T-cell (primary cell): ENCODE measurements around the gene BCAS3. TPM values are rescaled to one million over a fixed set of nuclear protein-coding genes. Genes with fewer than 3 reads are reported as not detected.
A peak's percentile ranks its signal among the peaks of the same experiment; 100 is the strongest.
"Not testable (repeated sequence)": the region's sequence is repeated elsewhere in the genome, so short reads cannot be mapped to it uniquely, and the experiment has no call there.

Experiments
- ATAC-seq, 4 experiments: fragments of 200-7000 bp in 3 of 4; fragments of 150-1000 bp in 1 of 4; cut with Tn5 transposase; replicated peaks in 1 of 4; 1 replicate in 3 of 4; 2 replicates in 1 of 4; pipeline ENCODE4 v1.10.0; 2021; ENCODE audit warnings: moderate library complexity in 3 of 4, mild to moderate bottlenecking in 2 of 4, moderate number of reproducible peaks in 1 of 4
- CTCF ChIA-PET, 2 donors: fragments of 300-600 bp; sonication (Branson Sonifier 250); formaldehyde crosslinking; loops; one replicate each; lab custom pipeline; 2022; ENCODE audit warnings: antibody characterized with exemption in 2 of 2; lab: Charles Lee
- POLR2A ChIA-PET, 2 donors: fragments of 300-600 bp; sonication (Branson Sonifier 250); formaldehyde crosslinking; loops; one replicate each; lab custom pipeline; 2022; ENCODE audit warnings: antibody characterized with exemption in 2 of 2; lab: Charles Lee
- DNase-seq, 35 experiments: peaks; one replicate each; pipeline versions ENCODE4 v3.0.0 to v3.0.0-alpha.2; 2013 to 2023
- H3K27ac ChIP-seq: one replicate; pipeline ENCODE4 v1.5.1; 2013; ENCODE audit warnings: low read length
- H3K27me3 ChIP-seq, 2 experiments: replicated peaks in 1 of 2; 1 replicate in 1 of 2; 2 replicates in 1 of 2; pipeline versions ENCODE4 v1.6.1 to v1.7.0; 2013; ENCODE audit warnings: low read length in 1 of 2, mixed read lengths in 1 of 2; ENCODE audit not compliant: control insufficient read depth in 2 of 2, insufficient read depth in 2 of 2; ENCODE audit errors: extremely low read depth in 1 of 2
- H3K36me3 ChIP-seq, 2 donors: 1 replicate in 1 of 2; 2 replicates in 1 of 2; pipeline versions ENCODE4 v1.6.1 to v1.7.0; 2013; ENCODE audit warnings: low read length in 1 of 2; ENCODE audit not compliant: control insufficient read depth in 2 of 2, insufficient read depth in 1 of 2; ENCODE audit errors: extremely low read depth in 1 of 2
- H3K4me1 ChIP-seq, 2 experiments: 1 replicate in 1 of 2; 2 replicates in 1 of 2; pipeline versions ENCODE4 v1.6.1 to v1.7.0; 2013; ENCODE audit warnings: low read length in 2 of 2, mixed read lengths in 1 of 2; ENCODE audit not compliant: insufficient read depth in 2 of 2, control insufficient read depth in 1 of 2; ENCODE audit errors: extremely low read depth in 1 of 2
- H3K4me3 ChIP-seq, 2 donors: 1 replicate in 1 of 2; 2 replicates in 1 of 2; pipeline versions ENCODE4 v1.5.1 to v1.7.0; 2013; ENCODE audit warnings: mild to moderate bottlenecking in 2 of 2, low read length in 1 of 2, moderate library complexity in 1 of 2; ENCODE audit not compliant: control insufficient read depth in 1 of 2; ENCODE audit errors: extremely low read depth in 1 of 2
- H3K9me3 ChIP-seq: 2 replicates; pipeline ENCODE4 v1.7.0; 2013
- H3K27ac Mint-ChIP-seq, 2 donors: one replicate each; pipeline ENCODE4 v1.8.0; 2020 to 2021; ENCODE audit warnings: mild to moderate bottlenecking in 2 of 2, mixed read lengths in 2 of 2
- H3K27me3 Mint-ChIP-seq, 2 donors: one replicate each; pipeline ENCODE4 v1.8.0; 2021 to 2022; ENCODE audit warnings: mixed read lengths in 2 of 2
- H3K36me3 Mint-ChIP-seq: one replicate; pipeline ENCODE4 v1.8.0; 2021; ENCODE audit warnings: mixed read lengths
- H3K4me1 Mint-ChIP-seq, 3 donors: one replicate each; pipeline ENCODE4 v1.8.0; 2020 to 2022; ENCODE audit warnings: mixed read lengths in 3 of 3, mild to moderate bottlenecking in 1 of 3
- H3K4me3 Mint-ChIP-seq, 3 donors: one replicate each; pipeline ENCODE4 v1.8.0; 2020 to 2022; ENCODE audit warnings: mild to moderate bottlenecking in 3 of 3, mixed read lengths in 3 of 3, moderate library complexity in 3 of 3
- H3K9me3 Mint-ChIP-seq, 3 donors: one replicate each; pipeline ENCODE4 v1.8.0; 2020 to 2022; ENCODE audit warnings: mixed read lengths in 3 of 3
- WGBS: methylation state at CpG from one replicate; pipeline ENCODE4 v1.1.5; 2013; ENCODE audit warnings: missing lambda C conversion rate; ENCODE audit not compliant: insufficient coverage; 5-methylcytosine and 5-hydroxymethylcytosine counted together
- total RNA-seq, 35 experiments: library from RNA in 6 of 35; stranded (reverse) in 6 of 35; fragments of 120-200 nt in 1 of 35; gene quantifications; one replicate each; pipeline versions ENCODE4 v1.2.1 to v1.2.4 and lab custom pipeline; 2013 to 2026

Gene BCAS3
- total RNA-seq, 5 donors from 2014 or later (not counting 1 experiment from before 2014, with no cell fraction given): 33.8 to 57.8 (median 38.1) TPM

DNA sequence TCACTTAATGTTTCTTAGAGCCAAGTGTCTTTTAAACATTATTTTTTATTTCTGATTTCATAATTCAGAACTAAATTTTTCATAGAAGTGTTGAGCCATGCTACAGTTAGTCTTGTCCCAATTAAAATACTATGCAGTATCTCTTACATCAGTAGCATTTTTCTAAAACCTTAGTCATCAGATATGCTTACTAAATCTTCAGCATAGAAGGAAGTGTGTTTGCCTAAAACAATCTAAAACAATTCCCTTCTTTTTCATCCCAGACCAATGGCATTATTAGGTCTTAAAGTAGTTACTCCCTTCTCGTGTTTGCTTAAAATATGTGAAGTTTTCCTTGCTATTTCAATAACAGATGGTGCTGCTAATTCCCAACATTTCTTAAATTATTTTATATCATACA, 13.6 kb upstream of the BCAS3 start:
- H3K36me3 ChIP-seq: peaks cover 5 to 10% of the 10 kb centered on the region in 2 donors
- no peak overlapping the region for H3K4me3 ChIP-seq
- Mint-ChIP-seq H3K4me1 (peaks cover 0 to 1% (median 0%) of the 10 kb centered on the region in 3 donors), H3K36me3 (peaks cover 25% of the 10 kb centered on the region), H3K9me3 (no peaks in the 10 kb centered on the region), H3K4me3 (no peak overlapping the region), H3K27me3 (no peaks in the 10 kb centered on the region), H3K27ac (no peak overlapping the region)
- no peaks in the 10 kb centered on the region for H3K9me3 ChIP-seq
- POLR2A ChIA-PET: no interaction called here
- H3K4me1 ChIP-seq: no peaks in the 10 kb centered on the region
- CTCF ChIA-PET: no interaction called here
- no peak for DNase-seq
- no peak for ATAC-seq
- no CpG with 5 or more reads among the region's 1 CpG for WGBS
- H3K27me3 ChIP-seq: no peaks in the 10 kb centered on the region
- H3K27ac ChIP-seq: no peak overlapping the region

DNA sequence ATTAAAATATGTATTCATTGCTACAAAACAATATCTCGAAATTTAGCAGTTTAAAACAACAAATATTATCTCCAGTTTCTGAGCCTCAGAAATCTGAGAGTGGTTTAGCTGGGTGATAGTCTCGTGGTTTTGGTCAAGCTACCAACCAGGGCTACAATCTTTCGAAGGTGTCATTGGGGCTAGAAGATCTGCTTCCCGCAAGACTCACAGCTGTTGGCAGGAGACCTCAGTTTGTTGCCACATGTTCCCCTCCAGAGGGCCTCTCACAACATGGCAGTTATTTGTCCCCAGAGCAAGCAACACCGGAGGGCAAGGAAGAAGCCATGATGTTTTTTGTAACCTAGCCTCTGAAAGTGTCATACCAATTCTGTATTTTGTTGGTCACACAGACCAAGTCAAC, 12.0 kb upstream of the BCAS3 start:
- 60% methylated on average over 3 of the region's 5 CpGs for WGBS
- H3K27me3 Mint-ChIP-seq: no peaks in the 10 kb centered on the region
- Histone ChIP-seq H3K36me3 (peaks cover 5 to 10% of the 10 kb centered on the region in 2 donors), H3K27me3 (no peaks in the 10 kb centered on the region), H3K4me1 (no peaks in the 10 kb centered on the region), H3K4me3 (no peak overlapping the region), H3K9me3 (no peaks in the 10 kb centered on the region), H3K27ac (no peak overlapping the region)
- H3K4me3 Mint-ChIP-seq: no peak overlapping the region
- ChIA-PET CTCF (no interaction called here), POLR2A (no interaction called here)
- no peaks in the 10 kb centered on the region for H3K4me1 Mint-ChIP-seq
- ATAC-seq (no peak), DNase-seq (peak in 1 of 35 experiments; percentile 4)
- H3K36me3 Mint-ChIP-seq: peaks cover 19% of the 10 kb centered on the region
- no peak overlapping the region for H3K27ac Mint-ChIP-seq
- no peaks in the 10 kb centered on the region for H3K9me3 Mint-ChIP-seq

DNA sequence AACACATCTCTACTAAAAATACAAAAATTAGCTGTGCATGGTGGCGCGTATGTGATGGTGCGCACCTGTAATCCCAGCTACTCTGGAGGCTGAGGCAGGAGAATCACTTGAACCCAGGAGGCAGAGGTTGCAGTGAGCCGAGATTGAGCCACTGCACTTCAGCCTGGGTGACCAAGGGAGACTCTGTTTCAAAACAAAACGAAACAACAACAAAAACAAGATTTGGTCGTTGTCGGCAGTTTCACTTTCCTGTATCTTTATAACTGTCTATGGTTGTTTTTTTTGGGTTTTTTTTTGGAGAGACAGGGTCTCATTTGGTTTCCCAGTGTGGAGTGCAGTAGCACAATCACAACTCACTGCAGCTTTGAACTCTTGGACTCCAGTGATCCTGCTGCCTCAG, 8.9 kb upstream of the BCAS3 start:
- H3K4me1 Mint-ChIP-seq, POLR2A ChIA-PET, H3K27ac ChIP-seq, H3K27me3 Mint-ChIP-seq, H3K9me3 Mint-ChIP-seq, CTCF ChIA-PET, ATAC-seq, H3K27me3 ChIP-seq, H3K4me3 Mint-ChIP-seq, H3K27ac Mint-ChIP-seq, DNase-seq, H3K9me3 ChIP-seq, H3K36me3 ChIP-seq, H3K4me1 ChIP-seq, H3K4me3 ChIP-seq: not testable (repeated sequence)
- 89% methylated on average over 5 of the region's 7 CpGs for WGBS
- H3K36me3 Mint-ChIP-seq: peaks cover 11% of the 10 kb centered on the region

DNA sequence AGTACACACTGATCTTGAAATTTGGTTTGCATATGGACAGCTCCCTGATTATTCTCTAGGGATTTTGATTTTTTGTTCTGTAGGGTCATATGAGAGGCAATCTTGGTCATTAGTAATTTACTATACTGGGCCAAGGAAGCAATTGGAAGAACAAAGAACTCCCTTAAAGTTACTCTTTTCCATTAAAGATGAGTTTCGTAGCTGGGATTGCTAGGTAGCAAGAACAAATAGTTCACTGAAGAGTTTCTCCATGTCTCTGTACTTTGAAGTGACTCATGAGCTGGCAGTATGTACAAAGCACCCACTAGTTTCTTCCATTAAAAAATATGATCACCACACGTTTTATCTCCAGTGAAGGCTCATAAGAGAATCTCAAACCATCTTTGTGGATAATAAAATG, 6.2 kb upstream of the BCAS3 start:
- Histone ChIP-seq H3K4me1 (peaks cover 0 to under 1% of the 10 kb centered on the region in 2 experiments), H3K4me3 (no peak overlapping the region), H3K27me3 (no peaks in the 10 kb centered on the region), H3K27ac (no peak overlapping the region), H3K36me3 (peaks cover 0 to 3% of the 10 kb centered on the region in 2 donors), H3K9me3 (no peaks in the 10 kb centered on the region)
- POLR2A ChIA-PET: interaction anchor here in 1 of 2 donors (0.6 kb wide), 1 partner anchor 14 kb away, joined by 4 read pairs; no protein-coding TSS in a partner anchor
- WGBS: no CpG with 5 or more reads among the region's 2 CpGs
- Mint-ChIP-seq H3K36me3 (no peaks in the 10 kb centered on the region), H3K27ac (no peak overlapping the region), H3K27me3 (no peaks in the 10 kb centered on the region), H3K4me1 (no peaks in the 10 kb centered on the region), H3K4me3 (no peak overlapping the region), H3K9me3 (peaks cover 0 to 3% (median 0%) of the 10 kb centered on the region in 3 donors)
- no peak for ATAC-seq
- no peak for DNase-seq
- CTCF ChIA-PET: interaction anchor here in 1 of 2 donors (0.7 kb wide), 1 partner anchor 9 kb away, joined by 3 read pairs; no protein-coding TSS in a partner anchor

DNA sequence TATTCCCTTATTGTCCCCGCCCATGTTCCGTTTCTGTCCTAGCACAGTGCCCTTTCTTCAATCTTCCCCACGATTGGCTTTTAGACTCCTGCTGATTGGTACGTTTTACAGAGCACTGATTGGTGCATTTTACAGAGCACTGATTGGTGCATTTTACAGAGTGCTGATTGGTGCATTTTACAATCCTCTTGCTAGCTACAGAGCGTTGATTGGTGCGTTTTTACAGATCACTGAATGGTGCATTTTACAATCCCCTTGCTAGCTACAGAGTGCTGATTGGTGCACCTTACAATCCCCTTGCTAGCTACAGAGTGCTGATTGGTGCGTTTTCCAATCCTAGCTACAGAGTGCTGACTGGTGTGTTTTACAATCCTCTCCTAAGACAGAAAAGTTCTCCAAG, 3.0 kb upstream of the BCAS3 start:
- H3K27ac ChIP-seq, H3K4me3 ChIP-seq, H3K36me3 Mint-ChIP-seq, H3K27me3 ChIP-seq, H3K27me3 Mint-ChIP-seq, DNase-seq, H3K9me3 Mint-ChIP-seq, H3K27ac Mint-ChIP-seq, H3K9me3 ChIP-seq, H3K4me3 Mint-ChIP-seq, POLR2A ChIA-PET, H3K36me3 ChIP-seq, ATAC-seq: not testable (repeated sequence)
- peaks cover 18 to 22% (median 21%) of the 10 kb centered on the region in 3 donors for H3K4me1 Mint-ChIP-seq
- CTCF ChIA-PET: interaction anchor here in 1 of 2 donors (0.7 to 0.9 kb wide), 2 partner anchors 36 to 72 kb away, joined by 3 read pairs; no protein-coding TSS in a partner anchor
- WGBS: 88% methylated on average over 4 of the region's 7 CpGs
- H3K4me1 ChIP-seq: peaks cover 11% of the 10 kb centered on the region in 2 experiments

DNA sequence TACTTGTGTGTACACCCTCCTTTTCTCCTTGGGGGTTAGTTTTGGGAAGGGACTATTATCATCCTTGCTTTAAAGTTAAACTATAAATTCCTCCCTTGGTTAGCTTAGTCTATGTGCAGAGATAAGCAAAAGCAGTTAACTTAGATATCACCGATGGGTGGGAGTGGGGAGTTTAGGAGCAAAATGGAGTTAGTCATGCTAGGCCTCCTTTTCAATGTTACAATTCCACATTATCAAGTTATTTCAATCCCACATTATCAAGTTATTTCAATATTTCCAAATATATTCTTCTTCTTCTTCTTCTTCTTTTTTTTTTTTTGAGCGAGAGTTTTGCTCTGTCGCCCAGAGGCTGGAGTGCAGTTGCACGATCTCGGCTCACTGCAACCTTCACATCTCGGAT, 1.7 kb upstream of the BCAS3 start:
- ChIA-PET CTCF (no interaction called here), POLR2A (no interaction called here)
- H3K9me3 ChIP-seq: no peaks in the 10 kb centered on the region
- Mint-ChIP-seq H3K4me1 (peaks cover 18 to 22% (median 21%) of the 10 kb centered on the region in 3 donors), H3K9me3 (peaks cover 0 to 3% (median 0%) of the 10 kb centered on the region in 3 donors), H3K4me3 (peak overlapping the region; percentile 31 to 45 (median 37)), H3K27ac (peak overlapping the region in 1 of 2 donors; percentile 34), H3K36me3 (no peaks in the 10 kb centered on the region), H3K27me3 (no peaks in the 10 kb centered on the region)
- DNase-seq (no peak), ATAC-seq (no peak)
- H3K4me3 ChIP-seq: no peak overlapping the region
- peaks cover 0 to 7% of the 10 kb centered on the region in 2 donors for H3K36me3 ChIP-seq
- no peak overlapping the region for H3K27ac ChIP-seq
- no CpG with 5 or more reads among the region's 6 CpGs for WGBS
- H3K27me3 ChIP-seq: no peaks in the 10 kb centered on the region
- H3K4me1 ChIP-seq: peaks cover 11% of the 10 kb centered on the region in 2 experiments
